ENCODE data around the gene PSMB4.
A peak's percentile ranks its signal among the peaks of the same experiment; 100 is the strongest.
"Not testable (repeated sequence)": the region's sequence is repeated elsewhere in the genome, so short reads cannot be mapped to it uniquely, and the experiment has no call there.

Gene PSMB4

DNA sequence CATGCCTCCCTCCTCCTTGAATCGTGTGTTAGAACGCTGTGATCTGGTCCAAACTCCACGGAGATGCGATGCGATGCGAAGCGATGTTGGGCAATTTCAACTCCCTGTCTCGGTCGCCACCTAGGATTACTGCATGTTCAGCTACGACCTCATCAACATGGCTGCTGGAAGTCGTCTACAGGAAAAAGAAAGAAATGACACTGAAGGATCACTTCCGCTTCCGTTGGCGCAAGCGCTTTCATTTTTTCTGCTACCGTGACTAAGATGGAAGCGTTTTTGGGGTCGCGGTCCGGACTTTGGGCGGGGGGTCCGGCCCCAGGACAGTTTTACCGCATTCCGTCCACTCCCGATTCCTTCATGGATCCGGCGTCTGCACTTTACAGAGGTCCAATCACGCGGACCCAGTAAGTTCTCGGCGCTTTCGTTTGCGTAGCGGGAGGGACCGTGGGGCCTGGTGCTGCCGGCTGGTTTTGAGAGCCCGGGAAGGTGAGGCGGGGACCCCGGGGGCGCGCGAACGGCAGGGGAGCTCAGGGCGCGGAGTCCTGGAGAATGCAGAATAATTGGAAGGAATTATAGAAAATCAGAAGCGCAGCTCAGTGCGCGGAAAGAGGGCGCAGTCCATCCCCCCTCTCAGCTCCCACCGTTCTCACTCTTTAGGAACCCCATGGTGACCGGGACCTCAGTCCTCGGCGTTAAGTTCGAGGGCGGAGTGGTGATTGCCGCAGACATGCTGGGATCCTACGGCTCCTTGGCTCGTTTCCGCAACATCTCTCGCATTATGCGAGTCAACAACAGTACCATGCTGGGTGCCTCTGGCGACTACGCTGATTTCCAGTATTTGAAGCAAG lies at the start of gene PSMB4:
Gene PSMB4 (plus strand): TSS at position 250 of the 848 bp plus-strand sequence. CDS start 15 bp downstream, at position 265.
- DNase-seq (ENCODE audit: low spot score) (peak; percentile 86), FAIRE-seq (peak; percentile 70)

DNA sequence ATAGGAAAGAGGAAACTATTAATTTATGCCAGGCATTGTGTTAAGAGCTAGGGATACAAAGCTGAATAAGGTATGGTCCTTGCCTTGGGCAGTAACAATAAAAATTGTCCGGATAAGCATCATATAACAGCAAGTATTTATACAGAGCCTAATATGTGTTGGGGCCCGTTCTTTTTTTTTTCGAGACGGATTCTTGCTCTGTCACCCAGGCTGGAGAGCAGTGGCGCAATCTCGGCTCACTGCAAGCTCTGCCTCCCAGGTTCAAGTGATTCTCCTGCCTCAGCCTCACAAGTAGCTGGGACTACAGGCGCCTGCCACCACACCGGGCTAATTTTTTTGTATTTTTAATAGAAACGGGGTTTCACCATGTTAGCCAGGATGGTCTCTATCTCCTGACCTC lies 49.0 kb upstream of the PSMB4 start:
- not testable (repeated sequence) for FAIRE-seq; DNase-seq (ENCODE audit: low spot score)

DNA sequence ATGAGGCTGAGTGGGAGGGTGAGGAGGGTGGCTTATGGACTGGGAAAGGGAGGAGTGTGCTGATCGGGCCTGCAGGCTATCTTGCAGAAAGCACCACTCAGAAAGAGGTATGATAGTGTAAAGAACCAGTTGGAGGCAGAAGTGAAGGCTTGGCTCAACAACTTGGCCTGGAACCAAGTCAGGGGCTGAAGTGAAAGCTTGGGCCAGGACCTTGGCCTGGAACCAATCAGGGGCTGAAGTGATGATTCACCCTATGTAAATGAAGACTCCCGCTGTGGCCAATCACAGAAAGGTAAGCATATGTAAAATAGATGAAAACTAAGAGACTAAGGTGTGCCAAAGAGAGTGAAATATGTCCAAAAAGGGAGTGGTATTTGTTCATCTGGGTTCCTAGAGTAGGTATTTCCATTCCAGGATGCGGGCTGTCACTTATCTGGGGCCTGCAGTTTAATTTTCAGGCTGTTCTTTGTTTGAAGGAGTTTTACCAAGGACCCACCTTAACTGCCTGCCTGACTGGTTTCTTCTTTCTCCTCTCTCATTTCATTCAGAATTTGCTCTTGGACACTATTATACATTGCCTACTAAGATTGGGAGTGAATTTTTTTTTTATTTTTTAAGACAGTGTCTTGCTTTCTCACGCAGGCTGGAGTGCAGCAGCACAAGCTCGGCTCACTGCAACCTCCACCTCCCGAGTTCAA lies 47.2 kb upstream of the PSMB4 start:
- no peak for DNase-seq (ENCODE audit: low spot score)

DNA sequence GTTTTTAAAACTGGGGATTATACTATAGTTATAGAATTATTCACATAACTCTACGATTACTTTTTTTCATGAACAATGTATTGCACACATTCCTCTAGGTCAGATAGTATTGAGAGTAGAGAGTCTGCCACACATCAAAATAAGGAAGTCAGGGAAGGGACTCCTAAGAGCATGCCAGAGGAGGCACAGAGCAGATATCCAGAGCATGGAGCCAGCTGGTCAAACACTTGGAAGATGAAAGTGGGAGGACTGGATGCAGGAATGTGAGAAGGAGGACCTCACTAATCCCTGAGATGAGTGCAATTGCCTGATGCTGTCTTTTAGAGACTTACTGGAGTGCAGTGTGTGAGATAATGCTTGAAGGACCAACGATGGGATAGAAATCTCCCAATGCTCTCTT lies 42.7 kb upstream of the PSMB4 start:
- DNase-seq (ENCODE audit: low spot score) (no peak), FAIRE-seq (no peak)

More for the DNA sequence above, 47.2 kb upstream of the PSMB4 start:
- no peak for FAIRE-seq

DNA sequence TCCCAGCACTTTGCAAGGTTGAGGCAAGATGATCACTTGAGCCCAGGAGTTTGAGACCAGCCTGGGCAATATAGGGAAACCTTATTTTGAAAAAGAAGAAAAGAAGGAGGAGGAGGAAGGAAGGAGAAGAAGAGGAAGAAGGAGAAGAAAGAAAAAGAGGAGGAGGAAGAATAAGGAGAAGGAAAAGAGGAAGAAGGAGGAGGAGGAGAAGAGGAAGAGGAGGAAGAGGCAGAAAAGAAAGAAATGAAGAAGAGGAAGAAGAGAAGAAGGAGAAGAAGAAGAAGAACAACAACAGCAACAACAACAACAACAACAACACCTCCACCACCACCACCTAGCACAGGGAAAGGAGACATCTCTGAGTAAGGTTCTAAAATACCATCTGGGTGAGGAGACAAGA lies 37.5 kb upstream of the PSMB4 start:
- FAIRE-seq (no peak), DNase-seq (ENCODE audit: low spot score) (no peak)

DNA sequence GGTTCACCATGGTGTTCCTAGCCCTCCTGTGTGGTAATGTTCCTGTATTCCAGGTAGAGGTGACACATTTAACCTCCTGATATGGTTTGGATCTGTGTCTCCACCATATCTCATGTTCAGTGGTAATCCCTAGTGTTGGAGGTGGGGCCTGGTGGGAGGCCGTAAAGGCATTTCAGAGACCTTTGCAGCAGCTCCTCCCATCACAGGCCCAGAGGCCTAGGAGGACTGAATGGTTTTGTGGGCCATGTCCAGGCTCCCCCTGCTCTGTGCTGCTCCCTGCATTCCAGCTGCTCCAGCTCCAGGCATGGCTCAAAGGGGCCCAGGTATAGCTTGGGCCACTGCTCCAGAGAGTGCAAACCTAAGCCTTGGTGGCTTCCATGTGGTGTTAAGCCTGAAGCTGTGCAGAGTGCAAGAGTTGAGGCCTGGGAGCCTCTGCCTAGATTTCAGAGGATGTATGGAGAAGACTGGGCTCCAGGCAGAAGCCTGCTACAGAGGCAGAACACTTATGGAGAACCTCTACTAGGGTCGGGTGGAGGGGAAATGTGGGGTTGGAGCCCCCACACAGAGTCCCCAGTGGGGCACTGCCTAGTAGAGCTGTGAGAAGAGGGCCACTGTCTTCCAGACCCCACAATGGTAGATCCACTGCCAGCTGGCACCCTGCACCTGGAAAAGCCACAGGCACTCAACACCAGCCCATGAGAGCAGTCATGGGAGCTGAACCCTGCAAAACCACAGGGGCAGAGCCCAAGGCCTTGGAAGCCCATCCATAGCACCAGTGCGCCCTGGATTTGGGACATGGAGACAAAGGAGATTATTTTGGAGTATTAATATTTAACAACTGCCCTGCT lies 36.8 kb upstream of the PSMB4 start:
- DNase-seq (ENCODE audit: low spot score) (no peak), FAIRE-seq (no peak)

DNA sequence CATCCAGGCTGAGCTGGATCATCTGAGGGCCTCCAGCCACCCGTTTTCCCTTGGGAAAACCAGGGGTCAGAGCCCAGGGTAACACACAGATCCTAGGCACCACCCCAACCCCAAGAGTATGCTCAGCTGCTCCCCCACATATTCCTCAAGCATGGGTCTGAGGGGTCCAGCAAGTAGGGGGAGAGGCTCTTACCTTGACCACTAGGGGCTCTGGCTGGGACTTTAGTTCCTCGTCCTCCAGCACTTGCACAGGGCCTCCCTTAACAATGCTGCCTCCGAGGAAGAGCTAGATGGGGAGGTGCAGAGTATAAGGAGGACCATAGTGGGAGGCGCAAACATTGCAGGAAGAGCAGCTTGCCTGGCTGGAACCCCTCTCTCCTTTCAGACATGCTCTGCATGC lies 34.4 kb upstream of the PSMB4 start:
- FAIRE-seq (no peak), DNase-seq (ENCODE audit: low spot score) (no peak)

DNA sequence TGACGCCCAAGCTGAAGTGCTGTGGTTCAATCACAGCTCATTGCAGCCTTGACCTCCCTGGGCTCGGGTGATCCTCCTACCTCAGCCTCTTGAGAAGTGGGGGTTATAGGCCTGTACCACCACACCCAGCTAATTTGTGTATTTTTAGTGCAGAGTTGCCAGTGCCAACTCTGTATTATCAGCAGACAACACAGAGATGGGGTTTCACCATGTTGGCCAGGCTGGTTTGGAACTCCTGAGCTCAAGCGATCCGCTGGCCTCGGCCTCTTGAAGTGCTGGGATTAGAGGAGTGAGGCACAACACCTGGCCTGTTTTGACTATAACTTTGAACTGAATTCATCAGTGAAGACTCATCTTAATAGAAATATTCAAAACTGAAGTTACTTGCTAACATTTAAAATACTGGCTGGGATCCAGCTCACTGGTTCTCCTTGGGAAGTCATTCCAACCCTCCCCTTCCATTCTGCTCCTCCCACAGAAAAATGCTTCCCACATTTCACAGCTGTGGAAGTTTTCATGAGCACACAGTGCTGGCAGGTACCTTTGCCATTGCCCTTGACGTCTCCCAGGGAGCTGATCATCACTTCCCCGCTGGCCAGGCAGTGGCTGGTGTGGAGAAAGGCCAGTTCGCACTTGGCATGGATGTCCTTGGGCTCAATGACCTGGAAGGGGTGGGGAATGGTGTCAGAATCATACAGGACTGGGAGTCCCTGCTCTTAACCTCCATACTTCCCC lies 31.5 kb upstream of the PSMB4 start:
- DNase-seq (ENCODE audit: low spot score): no peak
- FAIRE-seq: no peak

DNA sequence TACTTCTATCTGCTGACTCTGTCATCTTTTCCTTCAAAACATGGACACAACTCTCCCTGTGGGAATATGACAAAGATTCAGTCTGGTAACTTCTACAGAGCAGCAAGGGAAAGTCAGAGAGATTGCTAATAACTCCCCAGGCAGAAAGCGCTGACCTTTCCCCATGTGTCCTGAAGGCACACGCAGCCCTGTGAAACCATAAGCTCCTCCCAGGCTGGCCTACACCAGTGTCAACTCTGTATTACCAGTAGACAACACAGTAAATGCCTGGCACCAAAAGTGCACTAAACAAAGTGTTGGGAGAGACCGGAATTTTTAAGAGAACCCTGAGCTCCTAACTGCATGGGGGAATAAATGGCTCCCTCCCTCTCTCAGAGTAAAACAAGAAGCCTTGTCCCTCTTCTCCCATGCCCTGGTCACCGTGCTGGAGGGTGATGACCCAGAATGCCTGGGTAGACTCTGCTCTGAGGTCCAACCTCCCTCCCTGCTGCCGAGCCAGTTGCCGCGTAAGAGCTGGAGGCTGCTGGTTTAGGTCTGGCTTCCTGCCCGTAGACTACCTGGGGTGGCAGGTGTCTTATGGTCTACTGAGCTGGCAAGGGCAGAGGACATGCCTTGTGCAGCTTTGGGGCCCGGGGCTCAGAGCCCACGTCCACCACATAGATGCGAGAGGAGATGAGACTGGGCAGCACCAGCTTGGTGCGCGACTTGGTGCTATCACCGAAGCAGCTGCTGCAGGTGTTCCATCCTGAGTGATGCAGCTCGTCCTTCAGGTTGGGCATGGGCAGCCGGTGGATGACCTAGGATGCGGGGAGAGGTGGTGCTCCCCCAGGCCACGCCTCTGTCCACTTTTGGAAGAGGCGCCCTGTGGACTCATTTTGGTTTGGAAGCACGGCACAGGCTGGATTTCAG lies 30.7 kb upstream of the PSMB4 start:
- DNase-seq (ENCODE audit: low spot score) (no peak), FAIRE-seq (no peak)

DNA sequence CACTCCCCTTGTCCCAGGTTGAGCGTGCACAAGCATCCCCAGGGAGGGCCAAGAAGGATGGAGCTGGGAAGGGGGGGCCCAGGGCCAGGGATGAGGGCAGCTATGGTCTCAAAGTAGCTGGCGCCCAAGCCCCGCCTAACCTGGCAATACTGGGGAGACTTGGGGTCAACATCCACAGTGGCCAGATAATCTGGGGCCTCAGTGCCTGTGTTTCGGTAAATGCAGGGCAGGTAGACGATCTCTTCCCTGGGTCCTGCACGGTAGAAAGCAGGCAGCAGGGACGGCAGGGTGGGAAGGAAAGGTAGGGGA lies 30.1 kb upstream of the PSMB4 start:
- no peak for FAIRE-seq
- DNase-seq (ENCODE audit: low spot score): no peak

DNA sequence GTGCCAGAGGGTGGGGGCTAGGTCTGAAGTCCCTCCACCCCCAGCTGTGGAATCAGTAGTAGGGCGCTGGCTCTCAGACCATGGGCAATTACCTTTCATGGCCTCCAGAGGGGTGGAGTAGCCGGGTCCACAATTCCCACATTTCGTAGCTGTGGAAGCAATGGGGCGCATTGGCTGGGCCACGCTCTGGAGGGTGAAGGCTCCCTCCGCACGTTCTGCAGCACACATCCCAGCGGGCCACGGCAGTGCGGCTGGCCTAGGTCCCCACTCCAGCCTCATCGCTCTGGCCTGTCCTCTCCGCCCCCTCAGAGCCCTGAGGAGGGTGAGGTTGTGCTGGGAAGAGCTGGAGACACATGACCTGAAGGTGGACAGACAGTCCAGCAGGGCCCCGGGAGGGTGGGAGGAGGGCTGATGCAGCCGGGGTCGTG lies 29.7 kb upstream of the PSMB4 start:
- FAIRE-seq: no peak
- no peak for DNase-seq (ENCODE audit: low spot score)

DNA sequence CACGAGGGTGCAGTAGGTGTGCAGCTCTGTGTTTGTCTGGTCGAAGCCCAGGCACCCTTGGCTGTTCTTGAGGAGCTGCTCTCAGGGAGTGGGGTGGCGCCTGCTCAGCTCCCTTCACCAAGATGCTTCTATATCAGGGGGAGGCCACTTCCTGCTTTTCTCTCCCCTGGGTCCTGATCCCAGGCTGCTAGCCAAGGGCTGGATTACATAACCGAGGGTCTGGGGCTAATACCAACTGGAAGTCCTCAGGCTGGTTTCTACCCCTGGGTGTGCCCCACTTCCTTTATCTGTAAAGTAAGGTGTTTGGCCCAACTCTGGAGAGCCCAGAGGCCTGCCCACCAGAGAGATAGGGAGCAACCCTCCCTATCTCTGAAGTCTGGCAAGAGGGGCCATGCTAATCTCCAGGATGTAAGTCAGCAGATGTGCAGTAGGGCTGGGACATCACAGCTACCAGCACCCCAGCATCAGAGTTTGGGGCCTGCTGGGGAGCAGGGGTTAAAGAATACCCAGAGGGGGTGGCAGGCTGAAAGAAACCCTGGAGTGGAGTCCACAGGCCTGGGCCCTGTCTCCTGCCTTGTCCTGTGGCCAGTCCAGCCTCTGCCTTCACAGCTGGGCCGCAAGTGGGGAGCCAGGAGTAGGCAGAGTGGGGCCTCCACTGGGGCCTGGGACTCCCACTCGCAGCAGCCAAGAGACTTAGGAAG lies 29.0 kb upstream of the PSMB4 start:
- DNase-seq (ENCODE audit: low spot score) (no peak), FAIRE-seq (no peak)

DNA sequence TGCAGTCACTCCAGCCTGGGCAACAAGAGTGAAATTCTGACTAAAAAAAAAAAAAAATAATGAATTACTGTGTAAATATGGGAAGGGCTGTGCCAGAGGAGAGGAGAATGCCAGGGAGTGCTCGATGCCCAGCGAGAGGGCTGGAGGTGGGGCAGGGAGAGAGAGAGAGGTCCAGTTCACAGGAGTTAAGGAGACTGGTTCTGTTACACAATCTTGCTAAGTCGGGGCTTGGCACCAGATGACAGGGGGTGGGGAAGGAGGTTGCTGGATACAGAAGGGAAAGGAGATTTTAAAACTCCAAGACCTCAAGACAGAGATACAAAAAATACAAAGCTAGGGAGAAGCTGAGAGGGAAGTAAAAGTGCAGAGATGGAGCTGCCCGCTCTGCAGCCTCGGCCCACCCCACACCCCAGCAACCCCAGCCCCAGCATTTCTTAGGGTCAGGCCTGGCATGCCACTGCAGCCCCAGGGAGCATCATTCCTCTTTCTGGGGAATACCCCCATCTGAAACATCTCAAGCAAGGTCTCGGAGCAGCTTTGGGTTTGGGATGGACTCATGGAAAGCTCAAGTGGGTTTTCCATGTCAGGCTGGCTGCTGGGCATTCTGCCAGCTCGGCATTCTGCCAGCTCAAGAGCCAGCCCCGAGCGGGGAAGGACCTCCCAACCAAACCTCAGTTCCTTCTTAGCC lies 27.9 kb upstream of the PSMB4 start:
- FAIRE-seq (no peak), DNase-seq (ENCODE audit: low spot score) (peak; percentile 55)

DNA sequence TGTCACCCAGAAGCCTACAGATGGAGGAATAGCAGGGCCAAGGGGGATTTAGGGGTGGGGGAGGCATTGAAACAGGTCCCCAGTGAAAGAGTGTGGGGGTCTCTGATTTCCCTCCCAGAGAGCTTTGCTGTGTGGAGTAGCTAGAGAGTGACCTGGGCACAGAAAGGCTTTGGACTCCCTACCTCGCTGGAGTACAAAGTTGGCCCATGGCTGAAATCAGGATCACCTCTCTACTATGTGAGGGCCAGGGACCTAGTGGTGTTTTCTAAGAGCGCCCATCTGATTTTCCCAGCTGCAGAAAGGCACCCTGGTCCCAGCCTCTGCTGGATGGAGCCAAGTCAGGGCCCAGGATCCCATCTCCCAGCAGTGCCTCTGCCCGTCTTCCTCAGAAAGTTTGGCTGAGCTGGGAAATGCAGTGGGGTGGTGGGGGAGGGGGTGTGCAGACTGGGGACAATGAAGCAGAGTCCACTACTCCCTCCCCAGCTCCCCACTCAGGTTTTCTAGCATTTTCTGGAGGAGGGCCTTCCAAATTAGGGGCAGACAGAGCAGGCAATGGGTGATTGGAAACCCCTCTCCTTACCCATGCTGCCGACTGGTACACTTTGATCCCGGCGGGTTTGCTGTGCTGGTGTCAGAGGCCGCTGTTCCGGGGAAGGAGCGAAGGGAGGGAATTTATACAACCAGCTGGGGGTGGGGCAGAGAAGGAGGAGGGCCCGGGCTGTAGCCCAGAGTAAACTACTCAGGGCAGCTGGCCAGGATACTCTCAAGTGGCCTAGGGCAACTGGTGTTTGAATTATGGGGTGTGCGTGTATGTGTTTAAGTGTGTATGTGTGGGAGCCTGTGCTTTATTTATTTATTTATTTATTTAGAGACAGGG lies 27.1 kb upstream of the PSMB4 start, which contains the start of gene SELENBP1:
Gene SELENBP1 (minus strand): TSS at position 648 of the 877 bp plus-strand sequence. CDS start 64 bp downstream, at position 584.
- no peak for DNase-seq (ENCODE audit: low spot score)
- no peak for FAIRE-seq

DNA sequence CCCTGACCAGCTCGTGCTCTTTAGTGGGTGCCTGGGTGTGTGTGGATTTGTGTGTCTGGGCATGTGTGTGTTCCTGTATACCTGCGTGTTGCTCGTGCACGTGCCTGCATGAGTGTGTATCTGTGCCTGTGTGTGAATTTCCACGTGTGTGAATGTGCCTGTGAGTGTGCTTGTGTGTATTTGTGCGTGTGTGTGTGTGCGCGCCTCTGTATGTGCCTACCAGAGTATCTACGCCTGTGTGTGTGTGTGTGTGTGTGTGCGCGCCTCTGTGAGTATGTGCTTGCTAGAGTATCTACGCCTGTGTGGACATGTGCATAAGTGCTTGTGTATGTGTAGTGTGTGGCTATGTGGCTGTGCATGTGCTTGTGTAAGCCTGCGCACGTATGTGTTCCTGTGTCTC lies 26.2 kb upstream of the PSMB4 start:
- DNase-seq (ENCODE audit: low spot score) (no peak), FAIRE-seq (no peak)

DNA sequence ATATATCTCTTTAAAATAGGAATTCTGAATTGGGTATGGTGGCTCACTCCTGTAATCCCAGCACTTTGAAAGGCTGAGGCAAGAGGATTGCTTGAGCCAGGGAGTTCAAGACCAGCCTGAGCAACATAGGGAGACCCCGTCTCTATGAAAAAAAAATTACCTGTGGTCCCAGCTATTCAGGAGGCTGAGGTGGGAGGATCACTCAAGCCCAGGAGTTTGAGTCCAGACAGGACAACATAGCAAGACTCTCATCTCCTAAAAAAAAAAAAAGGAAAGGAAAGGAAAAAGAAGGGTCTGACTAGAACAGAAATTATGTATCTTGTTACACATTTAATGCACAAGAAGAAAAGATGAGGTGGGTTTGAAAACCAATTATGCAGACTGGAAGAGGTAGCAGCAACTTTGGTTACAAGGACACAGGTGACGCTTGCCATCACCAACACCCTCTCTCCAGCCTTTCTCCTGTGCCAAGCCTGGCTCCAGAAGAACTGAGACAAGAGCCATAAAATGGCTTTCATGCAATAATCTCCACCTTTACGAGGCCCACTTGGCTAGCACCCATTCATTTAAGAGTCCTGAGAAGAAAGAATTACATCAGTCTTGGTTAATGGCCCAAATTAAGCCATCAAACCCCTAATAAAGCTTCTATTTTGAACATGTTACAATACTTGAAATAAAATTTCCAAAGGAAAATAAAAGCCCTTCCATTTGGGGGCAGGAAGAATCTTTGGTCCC lies 22.1 kb upstream of the PSMB4 start:
- DNase-seq (ENCODE audit: low spot score) (no peak), FAIRE-seq (no peak)

DNA sequence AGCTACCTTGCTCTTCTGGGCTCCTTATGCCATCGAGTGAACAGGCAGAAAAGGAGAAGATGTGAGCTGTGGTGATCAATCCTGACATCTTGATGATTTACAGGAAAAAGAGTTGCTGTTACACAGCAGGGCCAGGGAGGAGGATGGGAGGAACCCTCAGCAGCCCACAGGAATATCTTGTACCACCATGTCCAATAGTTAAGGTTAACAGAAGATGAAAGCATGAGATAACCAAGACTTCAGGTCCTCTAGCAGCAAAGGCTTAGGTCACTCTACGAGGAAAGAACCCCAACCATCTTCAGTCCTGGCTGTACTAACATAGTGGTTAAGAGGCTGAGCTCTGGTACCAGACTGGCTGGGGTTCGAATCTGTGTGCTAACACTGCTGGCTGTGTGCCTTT lies 14.8 kb upstream of the PSMB4 start:
- DNase-seq (ENCODE audit: low spot score): no peak
- no peak for FAIRE-seq
